Hematopoietic multipotent progenitor cell treated with erythropoietin and hydrocortisone succinate and interleukin-3 and kit ligand, for 17 days (in vitro differentiated cells): Measurements from ENCODE around the gene CALML4.

Source experiments
- DNase-seq: peaks from one replicate; pipeline ENCODE4 v3.0.0-alpha.2; 2015; ENCODE audit warnings: low spot score

CALML4 gene

DNA sequence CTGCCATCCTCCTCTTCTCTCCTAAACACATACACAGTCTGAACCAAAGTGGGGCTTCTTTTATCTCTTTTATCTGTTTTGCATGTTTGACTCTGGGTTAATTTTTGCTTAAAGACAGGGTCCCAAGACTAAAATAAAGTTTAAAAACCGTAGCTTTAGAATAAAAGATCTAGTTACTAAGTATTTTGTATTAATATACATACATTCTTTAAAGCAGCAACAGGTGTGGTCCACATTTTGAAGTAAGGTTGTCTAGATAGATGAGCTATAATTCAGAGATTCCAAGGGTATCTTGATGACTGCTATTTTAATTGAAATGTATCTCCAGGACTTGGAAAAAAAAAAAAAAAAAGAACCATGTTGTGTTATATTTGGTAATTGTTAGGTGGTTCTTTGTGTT is 61.3 kb downstream of the CALML4 start:
- DNase-seq = no peak

DNA sequence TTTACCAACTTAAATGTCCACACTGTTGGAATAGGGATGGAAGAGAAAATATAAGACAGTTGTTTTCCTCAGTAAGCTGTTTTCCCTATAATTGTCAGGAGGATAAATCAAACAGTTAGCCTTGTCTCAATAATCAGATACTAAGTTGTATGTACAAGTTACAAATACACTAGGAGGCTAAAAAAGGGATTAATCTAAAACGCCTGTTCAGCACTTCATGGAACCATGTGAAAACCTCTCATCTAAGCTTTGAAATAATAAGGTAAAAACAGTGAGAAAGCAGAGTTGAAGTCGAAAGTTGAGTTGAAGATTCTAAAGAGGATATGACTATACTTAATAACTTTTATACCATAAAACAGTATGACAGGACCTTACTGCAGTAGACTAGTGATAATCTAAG is 62.0 kb downstream of the CALML4 start:
- no peak for DNase-seq
